Esophagus muscularis mucosa (tissue), 4 donors: ENCODE measurements around the gene COL12A1.

Experiments
- CTCF ChIP-seq, 3 experiments: fragments of 200-600 bp in 2 of 3; fragments of 450-650 bp in 1 of 3; sonication (generic) in 2 of 3; IDR thresholded peaks; one replicate each; pipeline ENCODE4 v1.5.1; 2017 to 2019; ENCODE audit warnings: antibody characterized with exemption in 3 of 3, mild to moderate bottlenecking in 2 of 3, moderate library complexity in 1 of 3
- EP300 ChIP-seq: sonication (generic); formaldehyde crosslinking; IDR thresholded peaks from one replicate; pipeline ENCODE4 v1.6.1; 2017; ENCODE audit warnings: antibody characterized with exemption
- POLR2A ChIP-seq: fragments of 450-650 bp; IDR thresholded peaks from one replicate; pipeline ENCODE4 v1.6.1; 2017; ENCODE audit warnings: antibody characterized with exemption, moderate library complexity, mild to moderate bottlenecking, low read depth

GRCh38 chr6:75084872-75085381, 120.9 kb downstream of the COL12A1 start:
- no peak for TF ChIP-seq CTCF (IDR thresholded peaks at IDR 0.05)
- TF ChIP-seq POLR2A: no peak
- TF ChIP-seq EP300: no peak
